Fibroblast of skin of back (primary cell): ENCODE data around the gene LMO7. TPM values are rescaled to one million over a fixed set of nuclear protein-coding genes. Genes with fewer than 3 reads are reported as not detected.

Experiments used
- DNase-seq: peaks from one replicate; pipeline ENCODE4 v3.0.0-alpha.2; 2013
- polyA plus RNA-seq, 2 experiments: library from polyadenylated mRNA; unstranded; fragments of 120-200 nt; gene quantifications; one replicate each; pipeline ENCODE4 v1.2.1, GENCODE V29; 2013; ENCODE audit not compliant: insufficient read length in 2 of 2

Gene LMO7
- polyA plus RNA-seq (2013, experiment 1 of 2; ENCODE audit: insufficient read length) = 640 TPM
- polyA plus RNA-seq (2013, experiment 2 of 2; ENCODE audit: insufficient read length) = 621 TPM

DNA sequence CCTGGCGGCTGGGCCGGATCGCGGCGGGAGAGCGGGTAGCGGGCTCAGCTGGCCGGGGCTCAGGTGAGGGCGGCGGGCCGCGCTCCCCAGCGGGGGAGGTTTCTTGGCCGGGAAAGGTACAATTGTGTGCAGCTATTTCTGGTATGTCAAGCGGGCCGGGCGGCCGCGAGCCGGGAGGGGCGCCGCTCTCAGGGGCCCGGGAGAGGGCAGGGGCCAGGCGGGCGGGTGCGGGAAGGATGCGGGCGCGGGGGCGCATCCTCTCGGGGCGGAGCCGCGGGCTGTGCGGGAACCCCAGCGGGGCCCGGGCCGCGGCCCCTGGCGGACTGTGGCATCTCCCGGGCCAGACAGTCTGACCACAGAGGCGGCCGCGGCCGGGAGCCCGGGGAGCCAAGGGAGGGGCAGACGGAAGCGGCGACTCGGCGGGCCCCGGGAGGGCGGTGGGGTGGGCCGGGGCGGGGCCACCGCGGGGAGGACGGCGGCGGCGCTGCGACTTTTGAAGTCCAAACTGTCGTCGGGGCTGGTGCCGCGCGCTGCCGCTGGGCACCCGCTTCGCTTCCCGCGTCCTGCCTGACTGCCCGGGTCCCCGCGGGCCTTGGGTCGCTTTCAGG is at the start of gene LMO7:
Gene LMO7, plus strand, starts transcription at position 503 of the 608 bp plus-strand sequence. CDS start 328 bp downstream, outside the sequence.
- DNase-seq = peak; percentile 87

DNA sequence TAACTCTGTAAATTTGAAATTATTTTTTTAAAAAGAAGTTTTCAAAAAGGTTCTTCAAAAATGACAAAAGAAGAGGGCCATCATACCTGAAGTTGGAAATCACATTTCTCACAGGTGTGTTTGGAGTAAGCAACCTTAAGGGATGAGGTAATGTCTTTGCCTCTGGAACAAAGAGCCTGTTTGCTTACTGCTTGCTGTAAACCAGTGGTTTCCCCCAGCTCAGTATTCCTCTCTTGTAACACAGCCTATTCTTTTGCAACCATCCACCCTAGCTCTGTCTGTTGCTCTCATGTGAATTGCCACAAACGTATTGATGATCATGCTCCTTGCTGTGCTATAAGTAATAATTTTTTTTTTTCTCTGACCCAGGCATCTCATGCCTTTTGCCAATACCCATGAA is 48.5 kb upstream of the LMO7 start:
- DNase-seq = no peak

DNA sequence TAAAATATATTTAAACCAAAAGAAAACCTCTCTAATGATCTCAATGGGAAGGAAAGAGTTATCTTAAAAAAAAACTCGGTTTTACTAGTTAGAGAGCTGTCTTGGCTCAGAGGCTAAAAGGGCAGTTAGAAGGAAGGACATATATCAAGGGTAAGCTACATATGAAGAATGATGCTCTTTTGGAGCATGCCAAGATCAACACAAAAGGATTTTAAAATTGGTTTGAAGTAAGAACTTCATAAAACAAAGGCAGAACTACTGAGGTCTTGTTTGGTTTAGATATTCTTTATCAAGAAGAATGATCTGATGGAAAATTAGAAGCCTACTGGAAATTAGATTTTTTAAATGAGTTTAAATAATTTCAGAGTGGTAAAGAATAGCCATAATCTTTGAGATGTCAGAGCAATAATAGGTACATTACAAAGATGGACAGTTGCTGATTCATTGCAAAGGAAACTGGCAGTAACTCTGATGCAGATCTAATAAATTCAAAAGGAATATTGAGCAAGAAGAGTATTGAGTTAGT is 39.4 kb upstream of the LMO7 start:
- no peak for DNase-seq

DNA sequence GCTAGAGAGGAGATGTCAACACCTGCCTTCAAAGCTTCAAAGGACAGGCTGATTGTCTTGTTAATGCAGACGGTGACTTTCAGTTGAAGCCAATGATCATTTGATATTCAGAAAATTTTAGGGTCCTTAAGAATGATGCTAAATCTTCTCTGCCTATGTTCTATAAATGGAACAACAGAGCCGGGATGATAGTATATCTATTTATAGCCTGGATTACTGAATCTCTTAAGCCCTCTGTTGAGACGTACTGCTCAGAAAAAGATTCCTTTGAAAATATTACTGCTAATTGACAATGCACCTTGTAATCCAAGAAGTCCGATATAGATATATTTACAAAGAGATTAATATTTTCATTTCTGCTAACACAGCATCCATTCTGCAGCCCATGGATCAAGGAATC is 35.8 kb upstream of the LMO7 start:
- no peak for DNase-seq

DNA sequence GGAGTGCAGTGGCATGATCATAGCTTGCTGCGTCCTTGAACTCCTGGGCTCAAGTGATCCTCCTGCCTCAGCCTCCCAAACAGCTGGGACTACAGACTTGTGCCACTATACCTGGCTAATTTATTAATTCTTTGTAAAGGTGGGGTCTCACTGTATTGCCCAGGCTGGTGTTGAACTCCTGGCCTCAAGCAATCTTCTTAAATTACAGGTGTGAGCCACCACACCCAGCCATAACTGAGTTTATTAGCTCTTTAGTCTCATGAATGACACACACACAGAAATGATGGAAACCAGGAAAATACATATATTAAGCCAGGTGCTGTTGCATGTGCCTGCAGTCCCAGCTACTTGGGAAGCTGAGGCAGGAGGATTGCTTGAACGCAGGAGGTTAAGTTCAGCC is 33.1 kb upstream of the LMO7 start:
- DNase-seq = no peak

DNA sequence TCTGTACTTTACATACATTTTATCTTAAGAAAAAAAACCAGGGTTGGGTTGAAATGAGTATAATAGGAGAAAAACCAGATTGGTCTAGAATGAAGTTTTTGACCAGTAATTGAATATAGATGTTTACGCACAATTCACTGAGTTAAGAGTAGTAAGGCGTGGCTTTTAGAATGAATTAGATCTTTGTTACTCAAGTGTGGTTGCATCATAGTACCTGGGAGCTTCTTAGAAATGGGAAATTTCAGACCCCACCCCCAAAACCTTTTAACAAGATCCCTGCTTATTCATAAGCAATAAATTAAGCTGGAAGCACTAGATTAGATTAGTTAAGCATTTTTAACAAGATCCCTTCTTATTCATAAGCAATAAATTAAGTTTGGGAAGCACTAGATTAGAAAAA is 28.7 kb upstream of the LMO7 start:
- DNase-seq = no peak

DNA sequence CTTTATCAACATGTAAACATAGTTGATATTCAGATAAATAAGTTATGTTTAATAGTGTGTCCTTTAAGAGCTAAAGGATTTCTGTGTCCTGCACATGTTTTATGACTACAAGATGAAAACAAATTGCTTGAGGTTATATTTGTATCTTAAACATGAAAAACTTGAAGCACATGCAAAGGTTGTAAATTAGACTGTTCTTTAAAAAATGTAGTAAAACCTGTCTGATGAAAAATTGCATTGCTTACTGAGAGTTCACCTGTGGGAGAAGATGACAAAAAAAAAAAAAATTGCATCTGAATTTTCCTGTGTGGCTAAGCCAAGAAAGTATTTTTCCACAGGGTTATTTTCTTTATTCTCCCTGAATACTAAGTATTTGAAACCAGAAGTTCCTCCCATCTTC is 25.7 kb upstream of the LMO7 start:
- no peak for DNase-seq

DNA sequence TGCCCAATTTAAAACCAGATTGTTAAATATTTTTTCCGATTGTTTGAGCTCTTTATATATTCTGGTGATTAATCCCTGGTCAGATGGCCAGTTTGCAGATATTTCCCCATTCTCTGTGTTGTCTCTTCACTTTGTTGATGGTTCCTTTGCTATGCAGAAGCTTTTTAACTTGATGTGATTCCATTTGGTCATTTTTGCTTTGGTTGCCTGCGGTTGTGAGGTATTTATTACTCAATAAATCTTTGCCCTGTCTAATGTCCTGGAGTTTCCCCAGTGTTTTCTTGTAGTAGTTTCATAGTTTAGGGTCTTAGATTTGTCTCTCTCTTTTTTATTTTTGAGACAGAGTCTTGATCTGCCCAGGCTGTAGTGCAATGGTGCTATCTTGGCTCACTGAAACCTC is 23.8 kb upstream of the LMO7 start:
- DNase-seq = no peak

DNA sequence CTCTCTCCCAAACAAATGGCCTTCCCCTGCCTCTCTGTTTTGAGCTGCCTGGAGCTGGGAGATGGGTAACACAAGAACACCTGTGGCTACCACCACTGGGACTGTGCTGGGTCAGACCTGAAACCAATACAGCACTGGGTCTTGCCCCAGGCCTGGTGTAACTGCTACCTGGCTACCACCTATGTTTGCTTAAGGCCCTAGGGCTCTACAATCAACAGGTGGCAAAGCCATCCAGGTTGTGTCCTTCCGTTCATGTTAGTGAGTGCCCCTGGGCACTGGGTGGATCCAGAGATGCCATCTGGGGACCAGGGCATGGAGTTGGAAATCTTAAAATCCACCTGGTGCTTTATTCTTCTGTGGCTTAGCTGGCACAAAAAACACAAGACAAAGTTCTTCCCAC is 18.9 kb upstream of the LMO7 start:
- no peak for DNase-seq

DNA sequence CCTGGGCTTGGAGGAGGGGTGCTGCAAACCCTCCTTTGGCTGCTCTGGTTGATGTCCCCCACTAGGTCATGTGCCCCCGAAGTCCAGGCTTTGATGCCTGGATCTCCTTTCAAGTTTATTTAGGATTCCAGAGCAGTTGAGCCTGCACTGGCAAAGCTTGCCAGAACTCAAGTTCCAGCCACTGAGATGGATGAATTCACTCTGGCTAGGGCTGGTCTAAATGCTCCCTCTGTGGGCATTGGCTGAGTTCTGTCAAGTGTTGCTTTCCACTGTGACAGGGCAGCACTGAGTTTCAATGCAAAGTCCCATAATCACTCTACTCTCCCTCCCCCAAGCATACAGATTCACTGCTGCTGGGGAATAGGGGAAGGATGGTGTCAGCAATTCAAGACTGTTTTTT is 17.8 kb upstream of the LMO7 start:
- peak; percentile 46 for DNase-seq

DNA sequence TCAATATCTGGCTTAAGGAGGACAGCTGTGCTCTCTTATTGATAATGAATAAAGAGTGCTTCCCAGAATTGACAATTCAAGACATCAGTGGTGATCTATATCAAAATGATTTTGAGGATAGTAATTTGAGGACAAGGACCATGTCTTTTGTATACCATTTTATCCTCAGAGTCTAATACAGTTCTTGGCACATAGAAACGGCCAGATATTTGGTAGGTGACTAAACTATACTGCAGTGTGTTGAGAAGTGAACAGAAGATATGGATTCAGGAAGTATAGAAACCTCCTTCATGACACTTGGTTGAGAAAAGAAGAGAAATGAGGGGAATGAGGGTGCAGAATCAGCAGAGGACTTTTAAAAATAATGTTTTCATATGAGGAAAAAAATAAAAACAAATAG is 16.1 kb upstream of the LMO7 start:
- peak; percentile 62 for DNase-seq

DNA sequence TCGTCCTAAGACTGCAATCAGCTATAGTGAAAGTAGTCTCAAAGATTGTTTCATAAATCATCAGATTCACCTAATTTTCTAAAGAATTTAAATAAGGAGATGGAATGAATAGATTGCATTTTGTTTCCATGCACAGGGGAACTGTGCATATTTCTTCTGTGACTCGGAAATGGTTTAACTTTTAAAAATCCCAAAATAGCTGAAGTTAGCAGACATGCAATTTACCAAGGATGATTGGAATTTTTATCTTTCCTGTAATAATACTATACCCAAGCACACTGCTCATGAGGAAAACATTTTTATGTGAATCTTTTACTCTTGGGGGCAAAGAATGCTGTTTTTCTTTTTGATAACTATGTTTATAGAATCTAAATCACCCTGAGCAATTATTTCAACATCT is 15.0 kb upstream of the LMO7 start:
- peak; percentile 94 for DNase-seq

DNA sequence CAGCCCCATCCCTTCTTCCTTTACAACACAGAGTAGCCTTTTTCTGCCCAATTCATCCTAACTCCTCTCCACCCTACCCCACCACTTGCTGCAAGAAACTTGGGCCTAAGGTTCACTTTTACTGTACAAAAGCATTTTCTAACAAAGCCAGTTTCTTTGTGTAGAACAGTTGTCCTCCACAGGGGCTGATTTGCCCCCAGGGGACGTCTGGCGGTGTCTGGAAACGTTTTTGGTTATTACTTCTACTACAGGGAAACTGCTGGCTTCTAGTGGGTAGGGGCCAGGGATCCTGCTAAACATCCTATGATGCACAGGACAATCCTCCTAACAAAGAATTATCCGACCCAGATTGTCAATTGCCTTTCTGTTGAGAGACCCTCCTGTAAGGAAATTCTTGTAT is 7.3 kb upstream of the LMO7 start:
- no peak for DNase-seq

DNA sequence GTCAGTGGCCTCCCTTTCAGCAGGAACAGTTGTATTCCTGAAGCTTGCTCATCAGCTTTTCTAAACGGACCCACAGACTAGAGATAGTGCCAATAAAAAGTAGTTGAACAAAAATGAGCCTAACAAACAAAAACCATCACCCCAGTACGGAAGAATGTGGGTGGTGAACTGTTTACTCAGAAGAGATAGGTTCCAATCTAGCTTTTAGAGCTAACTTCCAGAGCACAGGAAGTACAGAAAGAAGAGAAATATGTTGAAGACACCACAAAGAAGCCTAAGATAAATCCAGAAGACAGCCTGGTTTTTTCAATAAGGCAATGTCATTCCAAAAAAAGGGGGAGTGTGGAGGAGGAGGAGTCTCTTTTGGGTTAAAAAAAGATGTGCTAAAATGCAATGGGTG is 2.8 kb upstream of the LMO7 start:
- DNase-seq = peak; percentile 98

DNA sequence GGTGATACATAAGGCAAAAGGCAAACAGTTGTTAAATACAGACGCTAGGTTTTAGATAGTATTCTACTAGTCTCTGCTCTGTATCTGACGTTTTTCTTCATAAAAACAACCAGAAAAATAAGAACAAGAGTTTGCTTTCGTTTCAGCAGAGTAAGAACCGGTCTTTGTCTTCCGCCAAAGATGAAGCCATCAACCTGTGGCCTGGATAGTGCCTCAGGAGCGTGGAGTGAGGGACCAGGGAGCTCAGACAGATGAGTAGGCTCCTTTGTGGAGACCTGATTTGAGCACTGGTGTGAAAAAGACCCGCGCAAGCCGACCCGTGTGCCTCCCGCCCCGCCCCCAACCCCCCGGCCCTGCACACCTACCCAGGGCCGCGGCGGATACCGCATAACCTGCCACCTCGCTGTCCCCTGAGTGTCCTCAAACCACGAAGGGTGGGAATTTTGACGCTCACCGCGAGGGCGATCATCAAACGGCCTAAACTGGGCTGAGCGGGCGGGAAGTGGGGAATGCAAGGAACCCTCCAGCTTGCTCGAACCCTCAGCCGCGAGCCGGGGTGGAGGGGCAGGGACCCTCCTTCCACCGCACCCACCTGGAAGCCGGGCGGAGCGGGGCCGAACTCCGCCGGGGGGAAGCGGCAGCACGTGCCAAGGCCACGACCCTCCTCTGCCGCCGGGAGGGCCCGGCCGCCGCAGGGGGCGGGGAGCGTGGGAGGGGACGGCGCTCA is 866 bp upstream of the LMO7 start:
- DNase-seq = peak; percentile 47

DNA sequence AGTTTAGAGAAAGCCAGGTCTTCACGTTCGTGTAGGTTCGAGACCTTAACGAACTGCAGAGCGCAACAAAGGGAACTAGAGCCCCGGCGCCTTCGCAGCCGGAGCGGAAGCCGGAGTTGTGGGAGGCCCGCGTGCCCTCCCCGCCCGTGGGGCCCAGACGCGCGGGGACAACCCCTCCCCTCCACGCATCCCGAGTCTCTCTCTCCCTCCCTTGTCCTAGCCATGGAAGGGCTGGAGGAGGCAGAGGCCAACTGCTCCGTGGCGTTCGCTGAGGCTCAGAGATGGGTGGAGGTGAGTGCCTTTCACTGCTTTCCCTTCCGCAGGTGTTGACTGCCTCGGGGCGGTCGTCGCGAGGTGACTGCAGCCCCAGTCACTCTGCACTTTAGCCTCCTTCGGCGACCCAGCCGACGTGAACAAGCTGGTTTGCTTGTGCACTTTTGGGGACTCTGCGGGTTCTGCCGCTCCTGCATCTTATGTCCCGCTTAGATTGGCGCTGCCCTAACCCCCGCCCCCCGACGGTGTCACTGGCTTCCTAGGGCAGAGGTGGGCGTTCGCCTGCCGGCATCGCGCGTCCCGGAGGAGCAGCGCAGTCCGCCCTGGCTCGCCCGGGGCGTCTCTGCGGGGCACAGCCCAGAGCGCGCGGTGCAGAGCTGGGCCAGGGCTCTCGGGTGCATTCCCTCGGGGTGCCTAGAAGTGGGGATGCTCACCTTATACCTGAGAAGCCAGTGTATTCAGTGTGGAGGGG is 478 bp downstream of the LMO7 start:
- peak; percentile 67 for DNase-seq

DNA sequence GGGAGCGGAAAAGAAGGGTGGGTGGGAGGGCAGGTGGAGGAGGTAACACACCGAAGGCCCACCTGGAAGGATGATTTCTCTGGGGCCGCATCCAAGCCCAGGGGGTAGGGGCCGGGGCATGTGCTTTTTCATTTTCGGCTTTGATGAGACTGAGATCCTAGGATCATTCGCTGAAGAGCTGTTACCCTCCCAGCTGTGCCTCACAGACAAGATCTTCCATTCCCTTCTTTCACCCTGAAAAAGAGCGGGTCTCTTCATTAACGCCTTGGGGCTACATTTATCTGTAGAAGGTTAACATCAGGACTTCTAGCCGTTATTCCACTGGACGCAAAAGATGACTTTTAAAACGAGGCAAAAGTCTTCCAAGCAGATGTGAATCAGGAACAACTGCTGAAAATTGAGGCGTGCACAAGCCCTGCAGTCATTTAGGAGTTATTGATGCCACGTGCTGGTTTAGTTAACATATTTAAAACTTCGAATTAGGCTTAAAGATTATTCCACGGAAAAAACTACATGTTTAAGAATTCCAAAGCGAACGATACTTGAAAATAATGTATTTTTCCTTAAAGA is 1.1 kb downstream of the LMO7 start:
- DNase-seq = no peak

DNA sequence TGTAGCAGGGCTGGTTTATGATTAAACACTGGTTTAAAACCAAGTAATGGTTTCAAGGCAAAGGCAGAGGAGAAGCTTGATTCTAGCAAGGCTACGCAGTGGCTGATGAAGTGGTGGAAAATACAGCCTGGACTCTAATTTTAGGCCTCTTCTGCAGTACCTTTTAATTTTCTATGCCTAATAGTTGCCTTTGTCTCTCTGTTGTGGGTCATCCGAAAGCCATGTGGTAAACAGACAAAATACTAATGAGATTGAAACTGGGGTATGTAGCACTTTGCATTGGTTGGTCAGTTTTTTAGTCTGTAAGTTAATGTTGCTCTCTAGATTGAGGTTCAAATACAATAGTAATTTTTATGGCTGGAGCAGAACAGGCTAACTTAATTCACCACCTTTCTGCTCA is 3.3 kb downstream of the LMO7 start:
- DNase-seq = no peak

DNA sequence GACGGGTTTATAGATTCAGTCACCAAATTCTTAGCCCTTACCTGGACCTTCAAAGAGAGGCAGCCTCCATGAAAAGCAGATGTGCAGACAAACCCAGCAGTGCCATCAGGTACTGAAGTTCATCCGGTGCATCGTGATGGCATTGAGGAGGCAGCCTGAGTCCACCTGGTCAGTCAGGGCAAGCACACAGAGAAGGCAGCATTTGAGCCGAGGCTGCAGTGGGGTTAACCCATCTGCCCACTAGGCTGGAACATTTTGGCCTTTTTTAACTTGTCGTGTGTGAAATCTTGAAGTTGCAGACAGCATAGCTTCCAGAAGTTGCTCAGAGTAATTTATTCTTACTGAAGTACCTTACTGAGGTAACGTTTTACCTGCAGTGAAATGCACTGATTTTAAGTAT is 4.9 kb downstream of the LMO7 start:
- DNase-seq = no peak

DNA sequence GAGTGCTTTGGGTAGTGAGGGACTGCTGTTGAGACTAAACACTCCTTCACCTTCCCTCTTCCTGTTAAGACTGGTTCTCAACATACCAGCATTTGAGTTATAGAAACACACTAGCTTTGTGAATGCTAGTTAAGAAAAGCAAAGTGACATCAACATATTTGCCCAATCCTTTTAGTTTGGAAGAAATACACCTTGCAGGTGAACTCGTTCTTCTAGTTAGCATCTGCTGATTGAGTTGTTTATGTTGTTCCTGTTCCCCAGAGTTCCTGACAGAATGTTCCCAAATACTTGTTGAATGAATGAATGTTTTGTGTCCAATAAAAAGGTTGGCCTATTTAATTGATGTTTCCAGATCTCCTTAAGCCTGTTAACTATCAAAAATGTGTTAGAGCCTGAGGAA is 7.1 kb downstream of the LMO7 start:
- DNase-seq = no peak

DNA sequence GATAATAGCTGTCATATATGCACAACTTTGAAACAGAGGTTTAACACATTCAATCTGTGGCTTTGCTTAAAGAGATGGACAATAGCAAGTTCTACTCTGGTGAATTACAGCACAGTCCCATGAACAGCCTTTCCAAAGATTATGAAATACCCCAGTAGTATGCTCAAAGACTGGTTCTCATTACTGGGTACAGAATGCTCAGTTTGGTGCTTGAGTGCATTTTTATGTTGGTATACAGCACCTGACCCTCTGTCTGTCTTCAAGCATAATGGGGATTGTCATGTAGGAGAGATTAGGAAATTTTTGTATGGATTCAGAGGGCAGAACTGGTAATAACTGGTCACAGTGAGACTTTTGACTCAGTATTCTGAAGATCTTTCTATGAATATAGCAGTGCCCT is 7.6 kb downstream of the LMO7 start:
- DNase-seq = no peak

DNA sequence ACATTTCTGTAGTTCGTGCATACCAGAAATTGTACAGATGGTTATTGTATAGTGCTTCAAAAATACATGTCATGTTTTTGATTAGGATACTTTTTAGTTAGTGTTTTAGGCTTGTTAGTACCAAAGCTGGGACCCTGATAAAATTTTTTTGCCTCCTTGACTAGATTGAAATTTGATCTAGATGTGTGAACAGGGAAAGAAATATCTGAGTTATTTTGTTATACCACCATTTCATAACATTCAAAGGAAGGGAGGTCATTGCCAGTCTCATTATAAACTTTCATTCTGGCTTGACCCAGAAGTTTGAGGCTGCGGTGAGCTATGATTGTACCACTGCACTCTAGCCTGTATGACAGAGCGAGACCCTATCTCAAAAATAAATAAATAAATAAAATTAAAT is 9.0 kb downstream of the LMO7 start:
- DNase-seq = peak; percentile 54

DNA sequence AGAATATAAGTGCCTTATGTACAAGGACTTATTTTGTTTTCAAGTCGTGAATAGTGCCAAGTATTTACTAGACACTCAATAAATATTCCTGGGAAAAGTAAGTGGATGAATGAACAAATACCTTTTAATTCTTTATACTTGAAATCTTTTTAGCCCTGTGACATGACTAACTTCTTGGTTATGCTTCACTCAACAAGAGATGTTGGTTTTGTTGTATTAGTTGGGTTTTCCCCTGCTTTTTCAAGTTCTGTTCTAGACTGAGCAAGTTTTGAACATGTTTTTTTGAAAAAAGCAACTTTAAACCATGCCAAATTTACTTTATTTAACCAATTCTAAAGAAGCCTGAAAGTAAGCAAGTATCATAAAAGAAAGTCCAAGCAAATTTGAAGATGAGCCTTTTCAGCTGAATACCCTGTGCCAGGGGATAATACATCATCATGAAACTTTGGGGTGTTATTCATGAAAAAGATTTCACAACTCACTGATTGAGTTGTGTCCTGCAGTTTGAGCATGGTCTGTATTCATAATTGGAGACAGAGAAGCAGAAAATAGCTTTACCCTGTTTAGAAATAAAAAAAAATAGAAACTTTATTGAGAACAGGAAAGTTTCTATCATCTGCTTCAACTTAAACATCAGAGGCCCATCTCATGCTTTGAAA is 11.1 kb downstream of the LMO7 start:
- DNase-seq = peak; percentile 43
